Posterior cingulate gyrus (tissue), 11 donors: ENCODE data around the gene CPED1.
"Not testable (repeated sequence)": the region's sequence is repeated elsewhere in the genome, so short reads cannot be mapped to it uniquely, and the experiment has no call there.

ENCODE experiments used
- DNase-seq, 10 donors: peaks; one replicate each; pipeline versions ENCODE4 v3.0.0 to v3.0.0-alpha.2; 2020 to 2021; ENCODE audit warnings: mixed read lengths in 3 of 10
- intact Hi-C: fragments of 100-400 bp; cut with DNase I; formaldehyde crosslinking; loops from one replicate; pipeline ENCODE4 v1.15.1; 2023

Gene CPED1

GRCh38 chr7:121160150-121161008, 171.9 kb downstream of the CPED1 start:
- intact Hi-C loops = no loop called here
- no peak for DNase-seq

- intact Hi-C loops = no loop called here
- no peak for DNase-seq
Observed at GRCh38 chr7:121163699-121164098, 175.2 kb downstream of the CPED1 start.

GRCh38 chr7:121164247-121164646, 175.7 kb downstream of the CPED1 start:
- intact Hi-C loops = no loop called here
- DNase-seq = no peak

GRCh38 chr7:121166916-121167315, 178.4 kb downstream of the CPED1 start:
- intact Hi-C loops = no loop called here
- no peak for DNase-seq

- intact Hi-C loops = no loop called here
- DNase-seq = no peak
Observed at GRCh38 chr7:121167971-121168370, 179.5 kb downstream of the CPED1 start.

GRCh38 chr7:121169469-121169868, 181.0 kb downstream of the CPED1 start:
- no peak for DNase-seq
- intact Hi-C loops = no loop called here

- intact Hi-C loops = no loop called here
- DNase-seq = no peak
Observed at GRCh38 chr7:121172484-121172883, 184.0 kb downstream of the CPED1 start.

GRCh38 chr7:121175826-121176225, 187.3 kb downstream of the CPED1 start:
- intact Hi-C loops = no loop called here
- no peak for DNase-seq

- intact Hi-C loops = no loop called here
- no peak for DNase-seq
Observed at GRCh38 chr7:121178452-121178851, 189.9 kb downstream of the CPED1 start.

GRCh38 chr7:121178869-121179497, 190.5 kb downstream of the CPED1 start:
- intact Hi-C loops = no loop called here
- no peak for DNase-seq

GRCh38 chr7:121180436-121181063, 192.0 kb downstream of the CPED1 start:
- intact Hi-C loops = no loop called here
- no peak for DNase-seq

- intact Hi-C loops = no loop called here
- no peak for DNase-seq
Observed at GRCh38 chr7:121181357-121181756, 192.8 kb downstream of the CPED1 start.

- no peak for DNase-seq
- intact Hi-C loops = no loop called here
Observed at GRCh38 chr7:121182281-121182680, 193.8 kb downstream of the CPED1 start.

- DNase-seq = no peak
- intact Hi-C loops = no loop called here
Observed at GRCh38 chr7:121182902-121183301, 194.4 kb downstream of the CPED1 start.

- DNase-seq, intact Hi-C loops: not testable (repeated sequence)
Observed at GRCh38 chr7:121183883-121184282, 195.4 kb downstream of the CPED1 start.

- intact Hi-C loops = no loop called here
Observed at GRCh38 chr7:121186746-121187145, 198.2 kb downstream of the CPED1 start.

GRCh38 chr7:121187222-121187621, 198.7 kb downstream of the CPED1 start:
- intact Hi-C loops = no loop called here
- no peak for DNase-seq

More at GRCh38 chr7:121186746-121187145, 198.2 kb downstream of the CPED1 start:
- no peak for DNase-seq

- intact Hi-C loops = no loop called here
- no peak for DNase-seq
Observed at GRCh38 chr7:121187676-121188075, 199.2 kb downstream of the CPED1 start.

- no peak for DNase-seq
- intact Hi-C loops = no loop called here
Observed at GRCh38 chr7:121192834-121193233, 204.3 kb downstream of the CPED1 start.

- no peak for DNase-seq
Observed at GRCh38 chr7:121195010-121195409, 206.5 kb downstream of the CPED1 start.

GRCh38 chr7:121195874-121196273, 207.4 kb downstream of the CPED1 start:
- no peak for DNase-seq
- intact Hi-C loops = no loop called here

More at GRCh38 chr7:121195010-121195409, 206.5 kb downstream of the CPED1 start:
- intact Hi-C loops = no loop called here
